Glutamatergic neuron (in vitro differentiated cells): ENCODE measurements around the gene BCL2. TPM values are rescaled to one million over a fixed set of nuclear protein-coding genes. Genes with fewer than 3 reads are reported as not detected.

Source experiments
- DNase-seq: peaks from one replicate; pipeline ENCODE4 v3.0.0; 2022
- H3K27ac Mint-ChIP-seq: one replicate; pipeline ENCODE4 v1.8.0; 2020; ENCODE audit warnings: mild to moderate bottlenecking, mixed read lengths, inconsistent platforms; ENCODE audit not compliant: unreplicated experiment
- H3K27me3 Mint-ChIP-seq: one replicate; pipeline ENCODE4 v1.8.0; 2020; ENCODE audit warnings: mild to moderate bottlenecking, moderate library complexity, mixed read lengths, inconsistent platforms; ENCODE audit not compliant: unreplicated experiment
- H3K36me3 Mint-ChIP-seq: one replicate; pipeline ENCODE4 v1.8.0; 2020; ENCODE audit warnings: mild to moderate bottlenecking, mixed read lengths, inconsistent platforms; ENCODE audit not compliant: unreplicated experiment
- H3K4me1 Mint-ChIP-seq: one replicate; pipeline ENCODE4 v1.8.0; 2020; ENCODE audit warnings: mild to moderate bottlenecking, low read depth, mixed read lengths, inconsistent platforms; ENCODE audit not compliant: unreplicated experiment
- H3K4me3 Mint-ChIP-seq: one replicate; pipeline ENCODE4 v1.8.0; 2020; ENCODE audit warnings: mild to moderate bottlenecking, mixed read lengths, inconsistent platforms; ENCODE audit not compliant: unreplicated experiment
- H3K9me3 Mint-ChIP-seq: one replicate; pipeline ENCODE4 v1.8.0; 2020; ENCODE audit warnings: mild to moderate bottlenecking, moderate library complexity, mixed read lengths, inconsistent platforms; ENCODE audit not compliant: unreplicated experiment
- CTCF ChIP-seq: fragments of 200-600 bp; sonication (generic); IDR thresholded peaks from one replicate; pipeline ENCODE4 v1.5.0; 2021; ENCODE audit not compliant: partially characterized antibody, unreplicated experiment
- total RNA-seq: library from RNA; stranded (reverse); fragmentation: NEBNext Ultra II Directional; extraction: Animal tissue kit (Norgen Biotek cat#: 25700); gene quantifications from one replicate; pipeline ENCODE4 v1.2.1, GENCODE V29; 2021; ENCODE audit not compliant: unreplicated experiment

Gene BCL2
- total RNA-seq, 1 donor from 2014 or later = 6.8 TPM

GRCh38 chr18:63109802-63110201 is 209.8 kb downstream of the BCL2 start:
- TF ChIP-seq CTCF = no peak
- H3K4me3 Mint-ChIP-seq = no peak overlapping the region
- H3K27me3 Mint-ChIP-seq = peaks cover 2% of the 10 kb centered on the region
- no peak overlapping the region for H3K27ac Mint-ChIP-seq
- DNase-seq = no peak
- H3K36me3 Mint-ChIP-seq = no peaks in the 10 kb centered on the region
- no peaks in the 10 kb centered on the region for H3K4me1 Mint-ChIP-seq
- no peaks in the 10 kb centered on the region for H3K9me3 Mint-ChIP-seq

- DNase-seq = no peak
- Mint-ChIP-seq H3K4me1 (no peaks in the 10 kb centered on the region), H3K27me3 (peaks cover 4% of the 10 kb centered on the region), H3K4me3 (no peak overlapping the region), H3K36me3 (no peaks in the 10 kb centered on the region), H3K9me3 (no peaks in the 10 kb centered on the region), H3K27ac (no peak overlapping the region)
- no peak for TF ChIP-seq CTCF
Observed at GRCh38 chr18:63109022-63109421, 210.5 kb downstream of the BCL2 start.

GRCh38 chr18:63107931-63108330 is 211.6 kb downstream of the BCL2 start:
- peaks cover 9% of the 10 kb centered on the region for H3K36me3 Mint-ChIP-seq
- DNase-seq = no peak
- H3K9me3 Mint-ChIP-seq = peaks cover 3% of the 10 kb centered on the region
- no peak for TF ChIP-seq CTCF
- no peak overlapping the region for H3K4me3 Mint-ChIP-seq
- no peak overlapping the region for H3K27ac Mint-ChIP-seq
- peaks cover 2% of the 10 kb centered on the region for H3K4me1 Mint-ChIP-seq
- peaks cover 8% of the 10 kb centered on the region for H3K27me3 Mint-ChIP-seq

- peaks cover 8% of the 10 kb centered on the region for H3K27me3 Mint-ChIP-seq
- H3K9me3 Mint-ChIP-seq = peaks cover 3% of the 10 kb centered on the region
Observed at GRCh38 chr18:63107171-63107845, 212.3 kb downstream of the BCL2 start.

More at GRCh38 chr18:63107171-63107845, 212.3 kb downstream of the BCL2 start:
- no peak overlapping the region for H3K4me3 Mint-ChIP-seq
- TF ChIP-seq CTCF = no peak
- H3K4me1 Mint-ChIP-seq = peaks cover 2% of the 10 kb centered on the region
- no peak for DNase-seq
- H3K27ac Mint-ChIP-seq = no peak overlapping the region
- peaks cover 10% of the 10 kb centered on the region for H3K36me3 Mint-ChIP-seq
